Astrocyte of the spinal cord (primary cell): ENCODE measurements around the gene GLTP.
"Not testable (repeated sequence)": the region's sequence is repeated elsewhere in the genome, so short reads cannot be mapped to it uniquely, and the experiment has no call there.

Experiments used
- DNase-seq: peaks from one replicate; pipeline ENCODE4 v3.0.0; 2011; ENCODE audit warnings: low read depth, low spot score
- H3K4me3 ChIP-seq: 2 replicates; pipeline ENCODE4 v1.5.1; 2011; ENCODE audit warnings: low read depth, mild to moderate bottlenecking, low read length, moderate library complexity
- CTCF ChIP-seq: IDR thresholded peaks from 2 replicates; pipeline ENCODE4 v1.5.1; 2012; ENCODE audit warnings: low read depth, mild to moderate bottlenecking, low read length, inconsistent platforms
- in situ Hi-C: cut with HindIII; loops from 2 replicates; pipeline ENCODE4 v1.10.0; 2017; ENCODE audit warnings: low sequenced_read_pairs

GLTP gene

GRCh38 chr12:109905301-109905700, 25.0 kb upstream of the GLTP start:
- in situ Hi-C loops = no loop called here
- no peak for DNase-seq
- no peak for TF ChIP-seq CTCF
- H3K4me3 ChIP-seq = no peak overlapping the region

- no peak for DNase-seq
- H3K4me3 ChIP-seq = no peak overlapping the region
- in situ Hi-C loops = no loop called here
- no peak for TF ChIP-seq CTCF
Measured at GRCh38 chr12:109902891-109903418, 22.6 kb upstream of the GLTP start.

- DNase-seq = peak; percentile 13
- TF ChIP-seq CTCF = no peak
- H3K4me3 ChIP-seq = peak overlapping the region; percentile 73
- in situ Hi-C loops = no loop called here
Measured at GRCh38 chr12:109900752-109901580, 20.6 kb upstream of the GLTP start.

GRCh38 chr12:109899783-109900751, 19.7 kb upstream of the GLTP start, which contains the start of gene TCHP:
TSS of gene TCHP (plus strand) at chr12:109900274. CDS start at chr12:109903027, 2,753 bp downstream.
- H3K4me3 ChIP-seq = peak within 1 kb of the TSS; percentile 73
- peak; percentile 89 for DNase-seq
- TF ChIP-seq CTCF = peak; percentile 28
- in situ Hi-C loops = no loop called here

- in situ Hi-C loops = not testable (repeated sequence)
Measured at GRCh38 chr12:109899345-109899744, 19.0 kb upstream of the GLTP start.

GRCh38 chr12:109897029-109897428, 16.7 kb upstream of the GLTP start:
- no peak for TF ChIP-seq CTCF
- DNase-seq = no peak
- no peak overlapping the region for H3K4me3 ChIP-seq
- in situ Hi-C loops = no loop called here

More at GRCh38 chr12:109899345-109899744, 19.0 kb upstream of the GLTP start:
- peak overlapping the region; percentile 73 for H3K4me3 ChIP-seq
- DNase-seq = not testable (repeated sequence)
